Hippocampal formation (tissue), 2 donors: Measurements from ENCODE around the gene ZFYVE26.
A peak's percentile ranks its signal among the peaks of the same experiment; 100 is the strongest.
"Not testable (repeated sequence)": the region's sequence is repeated elsewhere in the genome, so short reads cannot be mapped to it uniquely, and the experiment has no call there.

ENCODE experiments used
- DNase-seq, 2 donors: peaks; one replicate each; lab custom pipeline; 2025; lab: John Stamatoyannopoulos, UW

ZFYVE26 gene

DNA sequence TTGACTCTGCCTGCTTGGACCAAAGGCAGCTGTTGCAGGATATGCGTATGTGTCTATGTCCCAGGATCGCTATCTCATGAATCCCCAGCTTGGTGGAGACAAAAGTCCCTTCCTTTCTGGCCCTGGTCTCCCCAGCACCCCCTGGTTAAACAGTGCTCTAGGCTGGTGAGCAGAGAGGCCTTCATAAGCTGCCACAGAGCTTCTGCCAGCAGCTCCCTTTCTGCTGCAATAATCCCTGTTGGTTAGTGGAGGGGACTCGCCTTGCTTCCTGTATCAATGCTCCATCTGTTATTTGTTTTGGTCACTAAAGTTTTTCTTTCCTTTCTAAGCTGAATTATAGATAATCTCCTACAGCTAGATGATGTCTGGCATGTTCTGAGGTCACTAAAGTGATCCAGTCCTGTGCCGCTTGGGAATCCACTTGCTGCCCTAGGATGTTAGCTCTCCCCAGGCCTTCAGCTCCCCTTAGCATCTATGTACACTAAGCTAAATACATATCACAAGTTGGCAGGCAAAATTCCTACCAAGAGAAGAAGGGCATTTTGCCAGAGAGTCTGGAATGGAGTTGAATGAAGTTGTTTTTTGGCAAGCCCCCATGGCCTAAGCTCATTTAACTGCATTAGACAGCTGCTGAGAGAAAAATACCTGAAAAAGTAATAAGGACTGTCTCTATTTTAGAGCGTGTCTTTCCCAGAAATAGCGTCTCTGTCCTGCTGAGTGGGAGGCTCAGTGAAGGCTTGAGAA lies 66.9 kb downstream of the ZFYVE26 start:
- no peak for DNase-seq

DNA sequence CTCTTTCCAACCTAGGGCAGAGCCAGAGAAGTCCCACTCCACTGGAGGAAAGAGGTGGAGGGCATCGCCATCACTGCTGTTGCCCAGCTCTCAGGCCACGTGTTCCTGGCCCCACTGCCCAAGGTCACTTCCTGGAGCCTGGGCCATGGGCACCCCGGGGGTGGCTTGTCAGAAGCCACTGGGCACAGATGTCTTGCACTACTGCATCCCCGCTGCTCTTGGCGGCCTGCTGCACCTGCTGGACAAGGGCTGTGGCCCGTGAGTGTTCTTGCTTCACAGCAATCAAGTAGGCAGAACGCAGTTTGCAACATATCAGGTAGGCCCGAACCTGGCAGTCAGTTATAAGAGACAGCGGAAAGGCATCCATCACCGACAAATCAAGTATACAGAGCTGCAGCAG lies 68.1 kb downstream of the ZFYVE26 start:
- no peak for DNase-seq

DNA sequence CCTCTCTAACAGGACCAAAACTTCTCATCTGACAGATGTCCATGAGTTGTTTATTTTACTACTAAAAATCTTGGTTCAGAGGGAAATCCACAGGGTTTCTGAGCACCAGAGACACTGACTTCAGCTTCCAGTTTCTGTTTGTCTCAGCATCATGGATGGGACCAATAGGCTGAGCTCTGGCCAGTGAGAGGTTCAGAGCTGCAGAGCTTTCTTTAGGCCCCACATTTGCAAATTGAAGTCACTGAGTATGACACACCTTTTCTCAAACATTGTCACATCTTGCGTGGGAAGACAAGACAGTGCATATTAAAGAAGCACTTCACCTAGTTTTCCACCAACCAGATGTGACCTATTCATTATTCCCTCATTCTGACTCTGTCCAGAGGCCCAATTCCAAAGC lies 69.5 kb downstream of the ZFYVE26 start:
- no peak for DNase-seq

DNA sequence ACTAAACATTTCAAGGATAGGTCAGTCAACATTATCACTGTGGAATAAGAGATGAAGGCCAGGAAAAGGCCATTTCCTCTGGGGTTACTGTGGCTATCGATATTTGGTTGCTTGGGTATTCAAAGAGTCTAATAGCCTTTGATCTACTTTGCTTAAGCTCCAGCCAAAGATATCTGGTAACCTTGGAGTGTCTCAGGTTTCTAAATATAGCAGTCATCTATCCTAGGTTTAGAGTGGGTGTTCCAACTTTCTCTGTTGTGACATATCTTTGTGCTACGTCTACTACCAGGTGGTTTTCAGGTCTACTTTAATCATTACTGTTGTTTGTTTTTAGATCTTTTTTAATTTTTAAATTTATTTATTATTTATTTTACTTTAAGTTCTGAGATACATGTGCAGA lies 72.3 kb downstream of the ZFYVE26 start:
- no peak for DNase-seq

DNA sequence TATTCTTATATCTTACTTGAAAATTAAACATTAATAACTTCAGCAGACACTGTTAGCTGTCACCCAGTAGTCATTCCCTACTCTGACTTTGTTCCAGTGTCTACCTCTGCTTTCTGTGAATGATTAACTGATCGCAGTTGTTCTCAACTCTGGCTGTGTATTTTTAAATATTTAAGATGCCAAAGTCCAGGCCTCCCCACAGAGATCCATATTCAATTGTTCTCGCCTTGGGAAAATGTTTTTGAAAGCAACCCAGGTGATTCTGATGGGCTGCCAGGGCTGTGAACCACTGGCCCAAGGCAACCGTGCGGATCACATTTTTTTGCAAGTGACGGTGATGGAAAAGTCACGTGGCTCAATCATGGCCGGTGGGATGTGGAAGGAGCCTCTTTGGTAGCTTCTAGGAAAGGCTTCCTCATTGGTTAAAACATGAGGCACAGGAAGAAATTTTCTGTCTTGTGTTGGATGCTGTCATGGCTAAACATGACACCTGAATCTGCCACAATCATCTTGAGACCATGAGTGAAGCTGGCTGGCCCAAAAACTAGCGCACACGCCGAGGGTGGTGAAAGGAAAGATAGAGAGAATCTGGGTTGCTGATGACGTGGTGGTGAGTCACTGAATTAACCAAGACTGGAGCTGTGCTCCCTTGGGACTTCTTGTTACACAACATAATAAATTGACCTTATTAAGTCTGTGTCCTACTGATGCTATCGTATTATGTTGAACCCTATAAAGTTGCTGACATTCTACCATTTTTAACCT lies 77.5 kb downstream of the ZFYVE26 start:
- DNase-seq, result no peak

GRCh38 chr14:67736771-67737170 lies 79.6 kb downstream of the ZFYVE26 start:
- DNase-seq, result no peak

DNA sequence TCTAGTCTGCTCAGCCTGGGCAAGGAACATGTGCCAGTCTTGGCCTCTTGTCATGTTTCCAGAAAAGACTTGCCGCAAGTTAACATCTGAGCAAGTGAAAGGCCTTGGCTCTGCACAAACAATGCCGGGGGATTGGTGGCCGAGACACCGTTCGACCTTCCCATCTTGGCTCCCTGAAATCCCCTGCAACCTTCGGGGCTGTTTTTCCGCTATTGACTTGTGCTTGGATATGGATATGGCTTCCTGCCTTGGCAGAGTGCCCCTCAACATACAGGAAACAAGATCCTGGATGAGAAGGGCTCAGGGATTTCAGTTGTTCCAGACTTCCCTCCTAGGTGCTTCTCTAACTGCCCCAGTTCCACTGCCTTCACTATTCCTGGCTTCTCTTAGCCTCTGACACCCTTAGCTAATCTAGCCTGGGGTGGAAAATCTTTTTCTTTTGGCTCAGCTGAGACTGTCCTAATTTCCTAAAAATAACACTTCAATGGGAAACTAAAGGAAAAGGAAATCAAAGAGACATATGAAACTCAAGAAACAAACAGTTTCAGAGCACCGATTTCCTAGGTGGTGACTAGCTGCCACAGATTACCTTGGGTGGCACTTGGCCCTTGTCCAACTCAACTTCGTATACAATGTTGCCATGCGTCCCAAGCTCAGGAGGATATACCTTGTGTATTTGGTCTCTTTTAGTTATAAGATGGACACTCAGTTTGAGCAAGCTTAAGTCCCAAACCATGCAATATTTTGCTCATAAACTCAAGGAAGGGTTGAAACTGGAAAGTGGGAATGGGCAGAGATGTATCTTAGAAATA lies 80.8 kb downstream of the ZFYVE26 start:
- no peak for DNase-seq

- no peak for DNase-seq
Measured at GRCh38 chr14:67734675-67735074, 81.7 kb downstream of the ZFYVE26 start.

GRCh38 chr14:67733616-67734015 lies 82.8 kb downstream of the ZFYVE26 start:
- DNase-seq, result no peak

DNA sequence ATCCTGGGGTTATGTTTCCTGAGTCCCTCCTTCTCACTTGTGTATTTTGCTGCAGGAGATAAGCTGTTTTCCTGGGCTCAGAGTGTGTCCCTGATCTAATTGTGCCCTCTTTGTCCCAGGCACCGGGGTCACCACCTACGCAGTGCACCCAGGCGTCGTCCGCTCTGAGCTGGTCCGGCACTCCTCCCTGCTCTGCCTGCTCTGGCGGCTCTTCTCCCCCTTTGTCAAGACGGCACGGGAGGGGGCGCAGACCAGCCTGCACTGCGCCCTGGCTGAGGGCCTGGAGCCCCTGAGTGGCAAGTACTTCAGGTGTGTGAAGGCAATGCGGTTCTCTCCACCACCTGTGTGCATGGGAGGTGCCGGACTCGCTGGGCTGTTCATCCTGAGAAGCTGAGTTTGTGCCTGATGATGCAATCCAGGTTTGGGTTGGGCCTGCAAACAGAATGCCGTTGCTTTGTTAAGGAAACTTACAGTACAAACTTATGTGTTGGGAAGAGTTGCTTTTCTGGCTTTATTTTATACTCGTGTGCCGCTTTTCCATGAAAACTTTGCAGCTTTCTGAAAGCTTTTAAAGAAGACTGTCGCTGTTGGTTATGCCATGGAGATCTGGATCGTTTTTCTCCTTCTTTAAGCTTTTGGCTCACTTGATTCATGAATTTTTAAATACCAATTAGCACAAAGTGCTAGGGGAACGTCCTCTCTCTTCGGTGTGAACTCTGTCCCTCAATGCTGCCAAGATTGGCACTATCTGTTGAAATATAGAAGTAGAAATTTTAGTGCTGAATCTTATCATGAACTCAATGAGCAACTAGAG lies 87.1 kb downstream of the ZFYVE26 start:
- DNase-seq, result no peak

- no peak for DNase-seq
Measured at GRCh38 chr14:67728258-67728657, 88.1 kb downstream of the ZFYVE26 start.

GRCh38 chr14:67727361-67727760 lies 89.0 kb downstream of the ZFYVE26 start:
- DNase-seq, result no peak

GRCh38 chr14:67725171-67725570 lies 91.2 kb downstream of the ZFYVE26 start:
- DNase-seq, result no peak

GRCh38 chr14:67722293-67722692 lies 94.1 kb downstream of the ZFYVE26 start:
- peak; percentile 41 to 44 for DNase-seq

GRCh38 chr14:67721875-67722274 lies 94.5 kb downstream of the ZFYVE26 start:
- DNase-seq, result no peak

DNA sequence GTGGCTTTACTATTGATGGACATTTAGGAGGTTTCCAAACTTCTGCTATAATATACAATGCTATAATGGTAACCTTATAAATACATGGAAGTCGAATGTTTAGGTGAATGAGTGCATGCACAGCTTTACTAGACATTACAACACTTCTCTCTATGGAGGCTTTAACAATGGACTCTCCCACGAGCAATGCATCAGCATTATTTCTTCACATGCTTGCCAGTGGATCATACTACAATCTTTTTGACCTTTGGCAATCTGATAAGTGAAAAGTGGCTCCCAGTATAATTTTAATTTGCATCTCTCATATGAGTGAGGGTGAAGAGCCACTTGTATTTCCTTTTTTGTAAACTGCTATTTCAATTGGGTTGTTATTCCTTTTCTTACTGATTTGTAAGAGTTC lies 96.5 kb downstream of the ZFYVE26 start:
- DNase-seq, result no peak

DNA sequence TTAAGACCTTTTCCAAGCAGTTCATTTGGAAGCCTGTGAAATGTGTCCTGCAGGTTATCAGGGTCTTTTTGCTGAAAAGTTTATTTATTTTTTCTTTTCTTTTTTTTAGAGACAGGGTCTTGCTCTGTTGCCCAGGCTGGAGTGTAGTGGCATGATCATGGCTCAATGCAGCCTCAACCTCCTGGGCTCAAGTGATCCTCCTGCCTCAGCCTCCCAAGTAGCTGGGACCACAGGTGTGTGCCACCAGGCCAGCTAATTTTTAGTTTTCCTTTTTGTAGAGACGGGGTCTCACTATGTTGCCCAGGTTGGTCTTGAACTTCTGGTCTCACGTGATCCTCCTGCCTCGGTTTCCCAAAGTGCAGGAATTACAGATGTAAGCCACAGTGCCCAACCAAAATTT lies 97.0 kb downstream of the ZFYVE26 start:
- DNase-seq, result not testable (repeated sequence)

- DNase-seq, result no peak
Measured at GRCh38 chr14:67718265-67718664, 98.1 kb downstream of the ZFYVE26 start.

DNA sequence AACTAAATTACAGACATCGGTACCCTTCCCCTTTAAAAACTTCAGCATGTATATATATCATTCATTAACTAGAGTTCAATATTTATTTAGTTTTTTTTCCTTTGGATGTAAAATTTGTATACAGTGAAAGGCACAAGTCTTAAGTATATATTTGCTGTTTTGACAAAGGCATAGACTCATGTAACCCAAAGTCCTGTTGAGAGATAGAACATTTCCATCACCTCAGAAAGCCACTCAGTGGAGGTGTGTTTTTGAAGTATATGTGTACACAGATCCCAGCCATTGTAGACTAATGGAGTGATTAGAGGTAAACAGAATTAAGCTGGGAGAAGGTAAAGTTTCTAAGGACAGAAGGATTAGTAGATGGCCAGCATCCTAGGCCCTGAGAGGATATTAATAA lies 99.3 kb downstream of the ZFYVE26 start:
- no peak for DNase-seq

DNA sequence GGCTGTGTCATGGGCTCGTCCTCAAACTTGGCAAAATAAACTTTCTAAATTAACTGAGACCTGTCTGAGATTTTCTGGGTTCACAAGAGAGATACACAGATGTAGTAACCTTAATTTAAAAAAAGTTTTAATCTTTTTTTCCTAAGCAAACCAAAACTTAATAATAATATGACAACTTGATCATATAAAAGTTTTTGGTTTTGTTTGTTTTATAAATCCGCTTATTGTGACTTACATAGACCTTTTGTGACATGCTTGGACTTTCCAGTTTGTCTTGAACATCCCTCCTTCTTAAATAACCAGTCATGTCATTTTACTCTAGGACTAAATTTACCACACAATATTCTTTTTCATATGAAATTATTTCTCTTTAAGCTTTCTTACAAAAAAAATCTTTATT lies 106.2 kb downstream of the ZFYVE26 start:
- no peak for DNase-seq

- DNase-seq, result not testable (repeated sequence)
Measured at GRCh38 chr14:67709796-67710195, 106.6 kb downstream of the ZFYVE26 start.

GRCh38 chr14:67709346-67709745 lies 107.0 kb downstream of the ZFYVE26 start:
- not testable (repeated sequence) for DNase-seq
